IMR-90 (cell line): ENCODE results near the gene SALL2.

Experiments
- CTCF ChIP-seq: conservative IDR thresholded peaks from 2 replicates; pipeline ENCODE4 v1.5.1; 2012; ENCODE audit warnings: mild to moderate bottlenecking, low read depth, low read length, improper control_type of control experiment
- MXI1 ChIP-seq: IDR thresholded peaks from 2 replicates; pipeline ENCODE4 v1.6.1; 2012; ENCODE audit warnings: low read depth, mild to moderate bottlenecking, low read length, moderate library complexity, borderline replicate concordance
- POLR2A ChIP-seq: IDR thresholded peaks from 2 replicates; pipeline ENCODE4 v1.6.1; 2012; ENCODE audit warnings: mild to moderate bottlenecking, low read depth, low read length
- RAD21 ChIP-seq: IDR thresholded peaks from 2 replicates; pipeline ENCODE4 v1.6.1; 2012; ENCODE audit warnings: low read length, improper control_type of control experiment
- RCOR1 ChIP-seq: IDR thresholded peaks from 2 replicates; pipeline ENCODE4 v1.6.1; 2012; ENCODE audit warnings: mild to moderate bottlenecking, low read length, improper control_type of control experiment; ENCODE audit not compliant: insufficient replicate concordance
- USF2 ChIP-seq: fragments of 150-350 bp; IDR thresholded peaks from 2 replicates; pipeline ENCODE4 v1.6.1; 2017; ENCODE audit warnings: mild to moderate bottlenecking, antibody characterized with exemption, low read length, low read depth

- TF ChIP-seq CTCF, result no peak
- no peak for TF ChIP-seq POLR2A
- TF ChIP-seq RAD21, result no peak
- no peak for TF ChIP-seq USF2
- no peak for TF ChIP-seq RCOR1
- no peak for TF ChIP-seq MXI1
These were observed 32.6 kb upstream of the SALL2 start for GRCh38 chr14:21558703-21559170.
